Measurements from ENCODE around the gene ZNF316. TPM values are rescaled to one million over a fixed set of nuclear protein-coding genes. Genes with fewer than 3 reads are reported as not detected.

The ZNF316 gene
- total and polyA plus RNA-seq, 2 experiments from 2014 or later: 16.9 to 26.7 TPM

DNA sequence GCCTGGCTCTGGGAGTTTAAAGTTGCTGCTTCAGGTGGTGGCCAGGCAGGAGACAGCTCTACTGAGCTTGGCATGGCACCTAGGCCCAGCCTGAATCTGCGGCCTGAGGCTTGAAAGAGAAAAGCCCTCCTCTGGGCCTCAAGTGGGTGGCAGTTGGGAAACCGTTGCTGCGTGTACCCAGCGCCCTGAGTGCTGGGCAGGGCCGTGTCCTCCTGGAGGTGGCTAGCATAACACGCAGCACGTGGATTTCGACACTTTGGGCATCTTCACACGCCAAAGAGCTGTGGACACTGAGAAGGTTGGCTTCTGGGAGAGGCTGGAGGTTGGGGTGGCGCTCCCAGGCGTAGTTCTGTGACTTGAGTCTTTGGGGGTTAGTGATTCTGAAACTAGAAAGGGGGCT lies 2.5 kb downstream of the ZNF316 start:
- no peak overlapping the region for H3K4me3 ChIP-seq
- no peak overlapping the region for H3K27ac ChIP-seq
- no peaks in the 10 kb centered on the region for H3K9me2 ChIP-seq (replicated peaks; ENCODE audit: insufficient read depth)
- peaks cover 6% of the 10 kb centered on the region for H4K20me1 ChIP-seq (ENCODE audit: insufficient read depth, poor library complexity, severe bottlenecking)
- peaks cover 40% of the 10 kb centered on the region for H3K79me2 ChIP-seq
- H3K9me3 ChIP-seq (ENCODE audit: low read depth): no peaks in the 10 kb centered on the region
- WGBS (ENCODE audit: low lambda C conversion rate, missing lambda C conversion rate): 94% methylated on average over 11 of the region's 11 CpGs
- H3K4me1 ChIP-seq (ENCODE audit: insufficient read depth): peaks cover 7% of the 10 kb centered on the region
- H3K36me3 ChIP-seq (replicated peaks; ENCODE audit: insufficient read depth, low read depth): no peaks in the 10 kb centered on the region
- no peaks in the 10 kb centered on the region for H3K27me3 ChIP-seq
- H2AFZ ChIP-seq: no peak overlapping the region
- no peak for DNase-seq (ENCODE audit: low spot score)
- TF ChIP-seq, protein P1, sequence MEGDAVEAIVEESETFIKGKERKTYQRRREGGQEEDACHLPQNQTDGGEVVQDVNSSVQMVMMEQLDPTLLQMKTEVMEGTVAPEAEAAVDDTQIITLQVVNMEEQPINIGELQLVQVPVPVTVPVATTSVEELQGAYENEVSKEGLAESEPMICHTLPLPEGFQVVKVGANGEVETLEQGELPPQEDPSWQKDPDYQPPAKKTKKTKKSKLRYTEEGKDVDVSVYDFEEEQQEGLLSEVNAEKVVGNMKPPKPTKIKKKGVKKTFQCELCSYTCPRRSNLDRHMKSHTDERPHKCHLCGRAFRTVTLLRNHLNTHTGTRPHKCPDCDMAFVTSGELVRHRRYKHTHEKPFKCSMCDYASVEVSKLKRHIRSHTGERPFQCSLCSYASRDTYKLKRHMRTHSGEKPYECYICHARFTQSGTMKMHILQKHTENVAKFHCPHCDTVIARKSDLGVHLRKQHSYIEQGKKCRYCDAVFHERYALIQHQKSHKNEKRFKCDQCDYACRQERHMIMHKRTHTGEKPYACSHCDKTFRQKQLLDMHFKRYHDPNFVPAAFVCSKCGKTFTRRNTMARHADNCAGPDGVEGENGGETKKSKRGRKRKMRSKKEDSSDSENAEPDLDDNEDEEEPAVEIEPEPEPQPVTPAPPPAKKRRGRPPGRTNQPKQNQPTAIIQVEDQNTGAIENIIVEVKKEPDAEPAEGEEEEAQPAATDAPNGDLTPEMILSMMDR (IDR thresholded peaks at IDR 0.05; ENCODE audit: poor library complexity): no peak
- TF ChIP-seq EZH2 (IDR thresholded peaks at IDR 0.05; ENCODE audit: borderline replicate concordance): no peak
- TF ChIP-seq EZH2phosphoT487 (IDR thresholded peaks at IDR 0.05; ENCODE audit: low read depth, severe bottlenecking, unreplicated experiment): no peak
- H3K4me2 ChIP-seq: no peak overlapping the region

DNA sequence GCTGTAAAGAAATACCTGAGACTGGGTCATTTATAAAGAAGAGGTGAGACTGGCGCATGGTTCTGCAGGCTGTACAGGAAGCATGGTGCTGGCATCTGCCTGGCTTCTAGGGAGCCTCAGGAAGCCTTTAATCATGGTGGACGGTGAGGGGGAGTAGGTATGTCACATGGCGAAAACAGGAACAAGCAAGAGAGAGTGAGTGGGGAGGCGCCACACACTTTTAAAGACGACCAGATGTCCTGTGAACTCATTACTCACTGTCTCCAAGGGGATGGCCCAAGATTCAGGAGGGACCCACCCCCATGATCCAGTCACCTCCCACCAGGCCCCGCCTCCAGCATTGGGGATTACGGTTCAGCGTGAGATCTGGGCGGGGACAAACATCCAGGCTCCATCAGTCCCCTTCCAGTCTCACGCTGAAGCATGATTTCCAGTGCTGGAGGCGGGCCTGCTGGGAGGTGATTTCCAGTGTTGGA lies 3.2 kb downstream of the ZNF316 start:
- Histone ChIP-seq H3K27me3 (no peaks in the 10 kb centered on the region), H2AFZ (no peak overlapping the region), H3K9me3 (ENCODE audit: low read depth) (no peaks in the 10 kb centered on the region), H3K36me3 (replicated peaks; ENCODE audit: insufficient read depth, low read depth) (no peaks in the 10 kb centered on the region), H3K4me1 (ENCODE audit: insufficient read depth) (peaks cover 7% of the 10 kb centered on the region), H3K27ac (no peak overlapping the region), H3K4me3 (no peak overlapping the region), H3K4me2 (no peak overlapping the region), H3K79me2 (peaks cover 40% of the 10 kb centered on the region), H3K9me2 (replicated peaks; ENCODE audit: insufficient read depth) (no peaks in the 10 kb centered on the region), H4K20me1 (ENCODE audit: insufficient read depth, poor library complexity, severe bottlenecking) (peaks cover 6% of the 10 kb centered on the region)
- no peak for TF ChIP-seq EZH2 (IDR thresholded peaks at IDR 0.05; ENCODE audit: borderline replicate concordance)
- no peak for TF ChIP-seq EZH2phosphoT487 (IDR thresholded peaks at IDR 0.05; ENCODE audit: low read depth, severe bottlenecking, unreplicated experiment)
- TF ChIP-seq, protein P1 (IDR thresholded peaks at IDR 0.05; ENCODE audit: poor library complexity): no peak
- 65% methylated on average over 11 of the region's 11 CpGs for WGBS (ENCODE audit: low lambda C conversion rate, missing lambda C conversion rate)
- DNase-seq (ENCODE audit: low spot score): no peak

DNA sequence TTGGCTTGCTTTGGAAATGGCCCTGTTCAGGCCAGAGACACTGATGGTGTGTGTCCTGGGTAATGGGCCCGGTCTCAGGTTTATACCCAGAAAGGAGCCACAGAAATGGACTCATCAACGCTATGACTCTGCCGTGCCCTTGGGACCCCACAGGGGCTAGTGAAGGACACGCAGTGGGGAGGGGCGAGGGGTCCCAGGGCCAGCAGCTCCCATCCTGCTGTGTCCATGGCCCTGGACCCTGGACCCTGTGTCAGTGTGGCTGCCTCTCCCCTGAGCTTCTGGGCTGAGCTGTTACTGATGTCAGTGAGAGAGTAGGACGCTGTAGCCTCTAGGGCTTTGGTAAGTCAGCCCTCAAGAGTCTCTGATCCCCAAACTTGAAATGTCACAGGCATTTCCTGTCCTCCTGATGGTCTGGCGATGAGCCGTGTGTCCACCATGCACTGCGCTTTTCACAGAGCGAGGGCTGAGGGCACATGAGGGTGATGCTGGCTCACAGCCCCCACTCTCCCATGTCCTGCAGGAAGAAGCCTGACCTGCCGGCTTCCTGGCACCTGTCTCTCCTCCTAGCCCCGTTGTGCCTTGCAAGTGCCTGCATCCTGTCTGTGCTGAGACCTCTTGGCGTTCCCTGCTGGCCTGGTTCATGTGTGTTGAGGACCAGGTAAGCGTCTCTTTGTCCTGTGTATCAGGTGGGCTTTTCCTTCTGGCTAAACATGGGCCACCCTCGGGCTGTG lies 4.4 kb downstream of the ZNF316 start:
- no peak for DNase-seq (ENCODE audit: low spot score)
- H2AFZ ChIP-seq: no peak overlapping the region
- no peaks in the 10 kb centered on the region for H3K9me3 ChIP-seq (ENCODE audit: low read depth)
- H3K27me3 ChIP-seq: no peaks in the 10 kb centered on the region
- no peak overlapping the region for H3K27ac ChIP-seq
- 95% methylated on average over 15 of the region's 15 CpGs for WGBS (ENCODE audit: low lambda C conversion rate, missing lambda C conversion rate)
- peaks cover 6% of the 10 kb centered on the region for H4K20me1 ChIP-seq (ENCODE audit: insufficient read depth, poor library complexity, severe bottlenecking)
- peaks cover 38% of the 10 kb centered on the region for H3K79me2 ChIP-seq
- TF ChIP-seq EZH2phosphoT487 (IDR thresholded peaks at IDR 0.05; ENCODE audit: low read depth, severe bottlenecking, unreplicated experiment): no peak
- TF ChIP-seq, protein P1 (IDR thresholded peaks at IDR 0.05; ENCODE audit: poor library complexity): no peak
- H3K36me3 ChIP-seq (replicated peaks; ENCODE audit: insufficient read depth, low read depth): no peaks in the 10 kb centered on the region
- H3K9me2 ChIP-seq (replicated peaks; ENCODE audit: insufficient read depth): no peaks in the 10 kb centered on the region
- H3K4me3 ChIP-seq: no peak overlapping the region
- no peak overlapping the region for H3K4me2 ChIP-seq
- peaks cover 7% of the 10 kb centered on the region for H3K4me1 ChIP-seq (ENCODE audit: insufficient read depth)
